Brain microvascular endothelial cell (primary cell): ENCODE results near the gene IFITM10.

Experiments used
- DNase-seq: peaks from one replicate; pipeline ENCODE4 v3.0.0-alpha.2; 2020
- H3K27ac ChIP-seq: fragments of 250-450 bp; sonication (Bioruptor Pico); 2 replicates; pipeline ENCODE4 v1.5.1; 2020; ENCODE audit warnings: mild to moderate bottlenecking, moderate library complexity
- H3K27me3 ChIP-seq: fragments of 250-450 bp; sonication (Bioruptor Pico); replicated peaks from 2 replicates; pipeline ENCODE4 v1.5.1; 2020; ENCODE audit warnings: mild to moderate bottlenecking
- H3K36me3 ChIP-seq: fragments of 250-450 bp; sonication (Bioruptor Pico); replicated peaks from 2 replicates; pipeline ENCODE4 v1.5.1; 2020; ENCODE audit warnings: mild to moderate bottlenecking
- H3K4me3 ChIP-seq: 2 replicates; pipeline ENCODE4 v1.5.1; 2011; ENCODE audit warnings: low read depth, mild to moderate bottlenecking, control low read depth, low read length, moderate library complexity
- in situ Hi-C: cut with HindIII; loops from 2 replicates; pipeline ENCODE4 v1.10.0; 2017; ENCODE audit warnings: low sequenced_read_pairs, low pct_ligation_motif_present
- TF ChIP-seq, protein P1 (sequence below): IDR thresholded peaks from 2 replicates; pipeline ENCODE4 v1.5.1; 2011; ENCODE audit warnings: low read depth, mild to moderate bottlenecking, moderate library complexity, low read length, control low read depth, inconsistent platforms; ENCODE audit errors: missing control alignments

IFITM10 gene

DNA sequence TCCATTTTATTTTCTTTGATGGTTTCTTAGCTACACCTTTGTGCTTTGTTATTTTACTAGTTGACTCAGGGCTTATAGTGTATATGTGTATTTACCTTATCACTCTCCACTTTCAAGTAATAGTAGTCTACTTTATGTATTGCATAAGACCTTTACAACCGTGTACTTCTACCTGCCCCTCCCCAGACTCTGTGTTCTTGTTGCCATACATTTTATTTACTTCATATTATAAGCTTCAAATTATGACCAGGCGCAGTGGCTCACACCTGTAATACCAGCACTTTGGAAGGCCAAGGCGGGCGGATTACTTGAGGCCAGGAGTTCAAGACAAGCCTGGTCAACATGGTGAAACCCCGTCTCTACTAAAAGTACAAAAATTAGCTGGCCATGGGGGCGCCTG is 41.5 kb upstream of the IFITM10 start:
- DNase-seq: no peak
- Histone ChIP-seq H3K27me3 (peaks cover 8% of the 10 kb centered on the region), H3K27ac (no peak overlapping the region), H3K4me3 (no peak overlapping the region), H3K36me3 (no peaks in the 10 kb centered on the region)
- in situ Hi-C loops: no loop called here
- TF ChIP-seq, protein P1, sequence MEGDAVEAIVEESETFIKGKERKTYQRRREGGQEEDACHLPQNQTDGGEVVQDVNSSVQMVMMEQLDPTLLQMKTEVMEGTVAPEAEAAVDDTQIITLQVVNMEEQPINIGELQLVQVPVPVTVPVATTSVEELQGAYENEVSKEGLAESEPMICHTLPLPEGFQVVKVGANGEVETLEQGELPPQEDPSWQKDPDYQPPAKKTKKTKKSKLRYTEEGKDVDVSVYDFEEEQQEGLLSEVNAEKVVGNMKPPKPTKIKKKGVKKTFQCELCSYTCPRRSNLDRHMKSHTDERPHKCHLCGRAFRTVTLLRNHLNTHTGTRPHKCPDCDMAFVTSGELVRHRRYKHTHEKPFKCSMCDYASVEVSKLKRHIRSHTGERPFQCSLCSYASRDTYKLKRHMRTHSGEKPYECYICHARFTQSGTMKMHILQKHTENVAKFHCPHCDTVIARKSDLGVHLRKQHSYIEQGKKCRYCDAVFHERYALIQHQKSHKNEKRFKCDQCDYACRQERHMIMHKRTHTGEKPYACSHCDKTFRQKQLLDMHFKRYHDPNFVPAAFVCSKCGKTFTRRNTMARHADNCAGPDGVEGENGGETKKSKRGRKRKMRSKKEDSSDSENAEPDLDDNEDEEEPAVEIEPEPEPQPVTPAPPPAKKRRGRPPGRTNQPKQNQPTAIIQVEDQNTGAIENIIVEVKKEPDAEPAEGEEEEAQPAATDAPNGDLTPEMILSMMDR: no peak

DNA sequence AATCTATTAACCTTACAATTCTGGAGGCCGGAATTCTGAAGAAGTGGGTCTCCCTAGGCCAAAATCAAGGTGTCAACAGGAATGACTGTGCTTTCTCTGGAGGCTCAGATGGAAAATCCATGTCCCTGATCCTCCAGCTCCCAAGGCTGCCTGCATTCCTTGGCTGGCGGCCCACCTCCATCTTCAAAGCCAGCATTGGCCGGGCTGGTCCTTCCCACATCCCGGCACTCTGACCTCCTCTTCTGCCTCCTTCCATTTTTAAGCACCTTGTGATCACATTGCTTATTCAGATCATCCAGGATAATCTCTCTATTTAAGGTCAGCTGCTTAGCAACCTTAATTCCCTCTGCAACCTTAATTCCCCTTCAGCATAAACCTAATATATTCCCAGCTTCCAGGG is 36.1 kb upstream of the IFITM10 start:
- in situ Hi-C loops: no loop called here
- H3K27ac ChIP-seq: no peak overlapping the region

DNA sequence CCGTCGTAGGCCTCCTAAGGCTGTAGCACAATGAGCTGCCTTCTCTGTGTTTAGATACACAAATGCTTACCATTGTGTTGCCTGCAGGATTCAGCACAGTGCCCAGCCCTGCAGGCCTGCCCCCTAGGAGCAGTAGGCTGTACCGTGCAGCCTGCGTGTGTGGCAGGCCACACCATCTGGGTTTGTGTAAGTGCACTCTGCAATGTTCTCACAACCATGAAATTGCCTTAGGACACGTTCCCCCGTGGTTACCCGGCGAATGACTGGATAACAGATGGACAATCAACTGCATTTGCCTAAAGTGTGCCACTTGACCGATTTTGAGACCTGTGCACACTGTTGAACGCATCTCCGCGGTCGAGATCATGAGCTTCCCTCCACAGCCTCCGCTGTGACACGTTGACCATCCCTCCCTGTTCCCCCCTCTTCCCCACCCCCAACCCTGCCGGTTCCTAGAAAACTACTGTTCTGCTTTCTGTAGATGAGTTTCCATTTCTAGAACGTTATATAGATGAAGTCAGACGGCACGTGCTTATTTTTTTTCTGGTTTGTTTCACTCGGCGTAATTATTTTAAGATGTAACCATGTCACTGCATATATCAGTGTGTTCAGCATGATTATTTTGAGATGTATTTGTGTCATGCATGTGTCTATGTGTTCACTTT is 35.5 kb upstream of the IFITM10 start:
- no peak for DNase-seq

More for the DNA sequence above, 36.1 kb upstream of the IFITM10 start:
- DNase-seq: no peak
- Histone ChIP-seq H3K27me3 (no peaks in the 10 kb centered on the region), H3K36me3 (no peaks in the 10 kb centered on the region), H3K4me3 (no peak overlapping the region)
- TF ChIP-seq, protein P1: no peak

DNA sequence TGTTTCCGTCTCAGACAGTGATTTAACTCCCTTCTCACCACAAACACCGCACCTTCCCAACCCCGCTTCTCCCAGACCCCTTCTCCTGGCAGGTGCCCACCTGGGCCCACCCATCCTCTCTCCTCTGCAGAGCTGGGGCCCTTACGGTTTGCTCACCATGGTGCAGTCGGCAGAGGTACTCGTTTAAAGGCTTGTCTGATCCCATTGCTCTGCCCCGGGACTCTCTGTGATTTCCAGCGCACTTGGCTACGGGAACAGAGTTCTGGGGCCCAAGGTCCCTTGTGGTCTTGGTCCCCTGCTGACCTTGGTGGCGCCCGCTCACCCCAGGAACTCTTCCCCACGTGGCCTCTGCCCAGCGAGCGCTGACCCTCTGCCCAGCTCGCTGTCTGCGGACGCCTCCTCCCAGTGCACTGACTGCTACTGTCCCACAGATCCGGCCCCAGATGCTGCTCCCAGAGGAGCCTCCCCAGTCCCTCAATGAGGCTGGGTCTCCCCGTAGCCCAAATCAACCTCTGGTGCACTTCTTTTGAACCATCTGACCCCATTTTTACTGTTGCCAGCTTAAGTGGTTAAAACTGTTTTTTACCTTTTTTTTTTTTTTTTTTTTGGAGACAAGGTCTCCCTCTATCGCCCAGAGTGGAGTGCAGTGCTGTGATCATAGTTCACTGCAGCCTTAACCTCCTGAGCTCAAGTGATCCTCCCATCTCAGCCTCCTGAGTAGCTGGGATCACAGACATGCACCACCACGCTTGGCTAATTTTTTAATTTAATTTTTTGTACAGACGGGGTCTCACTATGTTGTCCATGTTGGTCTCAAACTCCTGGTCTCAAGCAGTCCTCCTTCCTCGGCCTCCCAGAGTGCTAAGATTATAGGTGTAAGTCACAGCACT is 34.6 kb upstream of the IFITM10 start:
- no peaks in the 10 kb centered on the region for H3K36me3 ChIP-seq
- no peaks in the 10 kb centered on the region for H3K27me3 ChIP-seq
- no peak for DNase-seq
- H3K27ac ChIP-seq: no peak overlapping the region
- in situ Hi-C loops: no loop called here
- H3K4me3 ChIP-seq: no peak overlapping the region
- TF ChIP-seq, protein P1: no peak

More for the DNA sequence above, 35.5 kb upstream of the IFITM10 start:
- TF ChIP-seq, protein P1: no peak
- no peak overlapping the region for H3K27ac ChIP-seq
- no peaks in the 10 kb centered on the region for H3K27me3 ChIP-seq
- in situ Hi-C loops: no loop called here
- no peak overlapping the region for H3K4me3 ChIP-seq
- H3K36me3 ChIP-seq: no peaks in the 10 kb centered on the region

DNA sequence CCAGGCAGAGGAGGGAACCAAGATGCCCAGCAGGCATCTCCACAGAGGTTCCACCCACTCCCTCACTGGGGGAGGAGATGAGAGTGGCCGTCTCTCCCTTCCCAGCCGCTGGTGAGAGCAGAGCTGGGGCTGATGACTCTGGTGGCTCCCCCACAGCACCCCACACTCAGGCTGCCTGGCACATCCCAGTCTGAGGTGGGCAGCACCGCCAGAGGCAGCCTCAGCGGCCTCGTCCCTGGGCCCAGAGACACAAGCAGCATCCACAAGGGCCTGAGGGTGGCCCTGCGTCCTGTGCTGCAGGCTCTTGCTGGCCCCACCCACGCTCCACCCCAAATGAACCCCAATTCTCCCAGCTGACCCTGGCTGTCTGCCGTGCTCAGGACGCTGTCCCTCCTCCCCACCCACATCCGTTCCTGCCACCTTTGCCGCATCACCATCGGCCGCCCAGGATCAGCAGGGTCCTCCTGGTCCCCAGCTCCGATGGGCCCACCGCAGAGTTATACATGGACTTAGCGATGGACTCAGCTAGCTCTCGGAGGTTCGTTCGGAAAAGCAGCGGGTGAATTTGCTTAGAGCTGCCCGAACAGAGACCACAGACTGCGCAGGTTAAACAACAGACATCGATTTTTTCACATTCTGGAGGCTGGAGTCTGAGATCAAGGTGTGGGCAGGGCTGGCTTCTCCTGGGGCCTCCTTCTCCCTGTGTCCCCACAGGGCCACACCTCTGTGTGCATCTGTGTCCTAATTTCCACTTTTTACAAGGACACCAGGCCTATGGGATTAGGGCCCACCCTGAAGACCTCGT is 33.5 kb upstream of the IFITM10 start:
- no peak overlapping the region for H3K27ac ChIP-seq
- no peak overlapping the region for H3K4me3 ChIP-seq
- TF ChIP-seq, protein P1: no peak
- H3K36me3 ChIP-seq: no peaks in the 10 kb centered on the region
- no peaks in the 10 kb centered on the region for H3K27me3 ChIP-seq
- no peak for DNase-seq
- in situ Hi-C loops: no loop called here
